Liver (tissue), 9 donors: ENCODE results near the gene CAPN7. TPM values are rescaled to one million over a fixed set of nuclear protein-coding genes. Genes with fewer than 3 reads are reported as not detected.

Experiments
- DNase-seq: peaks from one replicate; pipeline ENCODE4 v3.0.0-alpha.2; 2017; ENCODE audit warnings: low spot score
- H3K27ac ChIP-seq, 2 donors: one replicate each; pipeline ENCODE4 v1.7.0; 2013; ENCODE audit warnings: inconsistent platforms in 2 of 2, low read length in 2 of 2, control low read depth in 1 of 2, low read depth in 1 of 2, mild to moderate bottlenecking in 1 of 2
- H3K27me3 ChIP-seq, 4 donors: one replicate each; pipeline versions ENCODE4 v1.6.1 to v1.7.0; 2013; ENCODE audit warnings: low read length in 3 of 4, inconsistent platforms in 1 of 4, mild to moderate bottlenecking in 1 of 4, moderate library complexity in 1 of 4; ENCODE audit not compliant: control insufficient read depth in 4 of 4, insufficient read depth in 4 of 4
- H3K36me3 ChIP-seq, 4 donors: one replicate each; pipeline versions ENCODE4 v1.6.1 to v1.7.0; 2013; ENCODE audit warnings: low read length in 3 of 4, mild to moderate bottlenecking in 3 of 4, low read depth in 1 of 4, moderate library complexity in 1 of 4; ENCODE audit not compliant: control insufficient read depth in 4 of 4, insufficient read depth in 3 of 4
- H3K4me1 ChIP-seq, 4 donors: one replicate each; pipeline versions ENCODE4 v1.6.1 to v1.7.0; 2013; ENCODE audit warnings: low read length in 3 of 4, mild to moderate bottlenecking in 3 of 4, moderate library complexity in 1 of 4; ENCODE audit not compliant: control insufficient read depth in 4 of 4, insufficient read depth in 4 of 4
- H3K4me3 ChIP-seq, 3 donors: one replicate each; pipeline versions ENCODE4 v1.6.1 to v1.7.0; 2013; ENCODE audit warnings: low read length in 3 of 3, control low read depth in 1 of 3, low read depth in 1 of 3, mild to moderate bottlenecking in 1 of 3
- H3K9ac ChIP-seq, 2 donors: one replicate each; pipeline ENCODE4 v1.7.0; 2013; ENCODE audit warnings: low read length in 2 of 2, mild to moderate bottlenecking in 2 of 2, moderate library complexity in 2 of 2, control low read depth in 1 of 2, low read depth in 1 of 2
- H3K9me3 ChIP-seq, 4 donors: one replicate each; pipeline versions ENCODE4 v1.6.1 to v1.7.0; 2013; ENCODE audit warnings: low read length in 3 of 4; ENCODE audit not compliant: control insufficient read depth in 4 of 4
- ATF3 ChIP-seq: IDR thresholded peaks from 2 replicates; pipeline ENCODE4 v1.6.1; 2016; ENCODE audit warnings: antibody characterized with exemption
- FOXA2 ChIP-seq: IDR thresholded peaks from 2 replicates; pipeline ENCODE4 v1.6.1; 2016; ENCODE audit warnings: antibody characterized with exemption
- GABPA ChIP-seq, 2 donors: IDR thresholded peaks in 1 of 2; conservative IDR thresholded peaks in 1 of 2; 2 replicates each; pipeline ENCODE4 v1.6.1; 2016; ENCODE audit warnings: antibody characterized with exemption in 2 of 2, mild to moderate bottlenecking in 1 of 2, moderate library complexity in 1 of 2
- HNF4A ChIP-seq, 2 donors: conservative IDR thresholded peaks; 2 replicates each; pipeline ENCODE4 v1.6.1; 2016; ENCODE audit warnings: antibody characterized with exemption in 2 of 2, mild to moderate bottlenecking in 2 of 2
- JUND ChIP-seq, 2 donors: IDR thresholded peaks; 2 replicates each; pipeline ENCODE4 v1.6.1; 2016; ENCODE audit warnings: antibody characterized with exemption in 2 of 2
- NR2F2 ChIP-seq: IDR thresholded peaks from 2 replicates; pipeline ENCODE4 v1.6.1; 2016; ENCODE audit warnings: antibody characterized with exemption
- RAD21 ChIP-seq, 2 donors: IDR thresholded peaks; 2 replicates each; pipeline ENCODE4 v1.6.1; 2016; ENCODE audit warnings: antibody characterized with exemption in 2 of 2, mild to moderate bottlenecking in 2 of 2
- RXRA ChIP-seq, 2 donors: IDR thresholded peaks; 2 replicates each; pipeline ENCODE4 v1.6.1; 2017 to 2018; ENCODE audit warnings: antibody characterized with exemption in 2 of 2, mild to moderate bottlenecking in 1 of 2
- SP1 ChIP-seq: IDR thresholded peaks from 2 replicates; pipeline ENCODE4 v1.6.1; 2018; ENCODE audit warnings: antibody characterized with exemption, mild to moderate bottlenecking
- ZBTB33 ChIP-seq: IDR thresholded peaks from 2 replicates; pipeline ENCODE4 v1.6.1; 2016; ENCODE audit warnings: antibody characterized with exemption
- WGBS: extraction: QIAGEN DNeasy Blood & Tissue Kit; methylation state at CpG from one replicate; pipeline ENCODE4 v1.1.7; 2013; 5-methylcytosine and 5-hydroxymethylcytosine counted together
- polyA plus RNA-seq, 2 donors: library from polyadenylated mRNA; stranded (reverse) in 1 of 2; unstranded in 1 of 2; fragments of 200-250 nt in 1 of 2; fragments of >200 nt in 1 of 2; fragmentation: Nextera tagmentation in 1 of 2; extraction: Ambion mirVana in 1 of 2; gene quantifications; one replicate each; pipeline versions ENCODE4 v1.2.1 to v1.2.3, GENCODE V29; 2013 to 2015
- total RNA-seq, 2 donors: library from RNA; depleted of rRNA; stranded (reverse); fragments of >200 nt; gene quantifications; one replicate each; pipeline ENCODE4 v1.2.3, GENCODE V29; 2014
- TF ChIP-seq, protein P1 (sequence below): IDR thresholded peaks from 2 replicates; pipeline ENCODE4 v1.6.1; 2016; ENCODE audit warnings: antibody characterized with exemption, mild to moderate bottlenecking
- TF ChIP-seq, protein P2 (sequence below): IDR thresholded peaks from 2 replicates; pipeline ENCODE4 v1.6.1; 2016; ENCODE audit warnings: antibody characterized with exemption
- donor health status: healthy.
- donor health status: healthy.
- donor health status: healthy.
- donor health status: healthy.
- donor health status: healthy.

The CAPN7 gene
- total and polyA plus RNA-seq, 4 donors: 9.5 to 41.9 (median 17.9) TPM

GRCh38 chr3:15269091-15269989, 63.3 kb downstream of the CAPN7 start:
- H3K9me3 ChIP-seq: no peaks in the 10 kb centered on the region
- H3K27ac ChIP-seq: peak overlapping the region; percentile 14 to 24
- no peak overlapping the region for H3K9ac ChIP-seq
- DNase-seq: no peak
- no peaks in the 10 kb centered on the region for H3K36me3 ChIP-seq
- no peak overlapping the region for H3K4me3 ChIP-seq
- H3K27me3 ChIP-seq: no peaks in the 10 kb centered on the region
- H3K4me1 ChIP-seq: peaks cover 0 to 8% (median 2%) of the 10 kb centered on the region in 4 donors
- 83% methylated on average over 29 of the region's 29 CpGs for WGBS
- TF ChIP-seq HNF4A (conservative IDR thresholded peaks at IDR 0.05): no peak
- TF ChIP-seq JUND (IDR thresholded peaks at IDR 0.05): peak; percentile 59 to 61

DNA sequence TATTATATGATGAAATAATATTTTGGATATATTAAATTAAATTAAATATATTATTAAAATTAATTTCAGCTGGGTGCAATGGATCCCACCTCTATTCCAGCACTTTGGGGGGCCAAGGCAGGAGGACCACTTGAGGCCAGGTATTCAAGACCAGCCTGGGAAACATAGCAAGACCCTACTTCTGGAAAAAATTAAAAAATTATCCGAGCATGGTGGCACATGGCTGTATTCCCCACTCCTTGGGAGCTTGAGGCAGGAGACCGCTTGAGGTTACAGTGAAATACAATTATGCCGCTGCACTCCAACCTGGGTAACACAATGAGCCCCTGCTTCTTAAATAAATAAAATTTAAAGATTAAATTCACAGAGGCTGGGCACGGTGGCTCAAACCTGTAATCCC, 65.0 kb downstream of the CAPN7 start:
- H3K27me3 ChIP-seq: no peaks in the 10 kb centered on the region
- no peak for DNase-seq
- no peak overlapping the region for H3K9ac ChIP-seq
- H3K4me3 ChIP-seq: no peak overlapping the region
- no peaks in the 10 kb centered on the region for H3K9me3 ChIP-seq
- H3K4me1 ChIP-seq: peaks cover 0 to 8% (median 2%) of the 10 kb centered on the region in 4 donors
- 93% methylated on average over 4 of the region's 4 CpGs for WGBS
- H3K27ac ChIP-seq: no peak overlapping the region
- TF ChIP-seq RAD21 (IDR thresholded peaks at IDR 0.05) (no peak), GABPA (IDR thresholded peaks at IDR 0.05 in 1 of 2, conservative IDR thresholded peaks at IDR 0.05 in 1 of 2) (no peak), FOXA2 (no peak), ATF3 (no peak), SP1 (no peak)
- no peaks in the 10 kb centered on the region for H3K36me3 ChIP-seq

GRCh38 chr3:15271785-15272381, 65.8 kb downstream of the CAPN7 start:
- no peak overlapping the region for H3K9ac ChIP-seq
- H3K4me3 ChIP-seq: no peak overlapping the region
- peak overlapping the region; percentile 8 to 64 for H3K27ac ChIP-seq
- no peak for DNase-seq
- no peaks in the 10 kb centered on the region for H3K27me3 ChIP-seq
- H3K9me3 ChIP-seq: no peaks in the 10 kb centered on the region
- TF ChIP-seq, protein P1, sequence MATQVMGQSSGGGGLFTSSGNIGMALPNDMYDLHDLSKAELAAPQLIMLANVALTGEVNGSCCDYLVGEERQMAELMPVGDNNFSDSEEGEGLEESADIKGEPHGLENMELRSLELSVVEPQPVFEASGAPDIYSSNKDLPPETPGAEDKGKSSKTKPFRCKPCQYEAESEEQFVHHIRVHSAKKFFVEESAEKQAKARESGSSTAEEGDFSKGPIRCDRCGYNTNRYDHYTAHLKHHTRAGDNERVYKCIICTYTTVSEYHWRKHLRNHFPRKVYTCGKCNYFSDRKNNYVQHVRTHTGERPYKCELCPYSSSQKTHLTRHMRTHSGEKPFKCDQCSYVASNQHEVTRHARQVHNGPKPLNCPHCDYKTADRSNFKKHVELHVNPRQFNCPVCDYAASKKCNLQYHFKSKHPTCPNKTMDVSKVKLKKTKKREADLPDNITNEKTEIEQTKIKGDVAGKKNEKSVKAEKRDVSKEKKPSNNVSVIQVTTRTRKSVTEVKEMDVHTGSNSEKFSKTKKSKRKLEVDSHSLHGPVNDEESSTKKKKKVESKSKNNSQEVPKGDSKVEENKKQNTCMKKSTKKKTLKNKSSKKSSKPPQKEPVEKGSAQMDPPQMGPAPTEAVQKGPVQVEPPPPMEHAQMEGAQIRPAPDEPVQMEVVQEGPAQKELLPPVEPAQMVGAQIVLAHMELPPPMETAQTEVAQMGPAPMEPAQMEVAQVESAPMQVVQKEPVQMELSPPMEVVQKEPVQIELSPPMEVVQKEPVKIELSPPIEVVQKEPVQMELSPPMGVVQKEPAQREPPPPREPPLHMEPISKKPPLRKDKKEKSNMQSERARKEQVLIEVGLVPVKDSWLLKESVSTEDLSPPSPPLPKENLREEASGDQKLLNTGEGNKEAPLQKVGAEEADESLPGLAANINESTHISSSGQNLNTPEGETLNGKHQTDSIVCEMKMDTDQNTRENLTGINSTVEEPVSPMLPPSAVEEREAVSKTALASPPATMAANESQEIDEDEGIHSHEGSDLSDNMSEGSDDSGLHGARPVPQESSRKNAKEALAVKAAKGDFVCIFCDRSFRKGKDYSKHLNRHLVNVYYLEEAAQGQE: no peak
- TF ChIP-seq ZBTB33 (no peak), RXRA (IDR thresholded peaks at IDR 0.05) (no peak), NR2F2 (no peak), RAD21 (IDR thresholded peaks at IDR 0.05) (peak in 1 of 2 donors; percentile 9)
- TF ChIP-seq, protein P2, sequence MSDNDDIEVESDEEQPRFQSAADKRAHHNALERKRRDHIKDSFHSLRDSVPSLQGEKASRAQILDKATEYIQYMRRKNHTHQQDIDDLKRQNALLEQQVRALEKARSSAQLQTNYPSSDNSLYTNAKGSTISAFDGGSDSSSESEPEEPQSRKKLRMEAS: no peak
- H3K4me1 ChIP-seq: peaks cover 0 to 8% (median 2%) of the 10 kb centered on the region in 4 donors
- H3K36me3 ChIP-seq: no peaks in the 10 kb centered on the region
- WGBS: 77% methylated on average over 14 of the region's 14 CpGs
